PC-3 (cell line): ENCODE measurements around the gene GPD1.

Experiments
- CTCF ChIP-seq: fragments of 300-600 bp; sonication (generic); conservative IDR thresholded peaks from 2 replicates; pipeline ENCODE4 v1.5.1; 2017; ENCODE audit warnings: antibody characterized with exemption, low read depth, mild to moderate bottlenecking, low read length
- EZH2 ChIP-seq: fragments of 300-600 bp; sonication (generic); IDR thresholded peaks from one replicate; pipeline ENCODE4 v1.6.1; 2017; ENCODE audit warnings: antibody characterized with exemption, mild to moderate bottlenecking, low read length; ENCODE audit not compliant: unreplicated experiment
- EZH2phosphoT487 ChIP-seq: fragments of 300-600 bp; sonication (generic); IDR thresholded peaks from 2 replicates; pipeline ENCODE4 v1.6.1; 2018; ENCODE audit warnings: mild to moderate bottlenecking, antibody characterized with exemption, low read length, borderline replicate concordance

GRCh38 chr12:50160643-50161042 lies 56.8 kb downstream of the GPD1 start:
- TF ChIP-seq CTCF (no peak), EZH2 (no peak), EZH2phosphoT487 (no peak)
